Kidney (tissue), 14 donors: ENCODE data around the gene SOBP. TPM values are rescaled to one million over a fixed set of nuclear protein-coding genes. Genes with fewer than 3 reads are reported as not detected.

Experiments used
- DNase-seq, 5 donors: peaks; one replicate each; pipeline ENCODE4 v3.0.0-alpha.2; 2013 to 2020
- FAIRE-seq: peaks from 2 replicates; lab custom pipeline; 2012; peaks lifted over from hg19 to GRCh38; lab: Jason Lieb, UNC
- H3K27ac ChIP-seq, 2 donors: one replicate each; pipeline ENCODE4 v1.7.0; 2013; ENCODE audit warnings: low read depth in 2 of 2, low read length in 2 of 2, inconsistent platforms in 1 of 2
- H3K27me3 ChIP-seq: one replicate; pipeline ENCODE4 v1.7.1; 2013; ENCODE audit warnings: low read length, inconsistent platforms; ENCODE audit not compliant: control insufficient read depth, insufficient read depth
- H3K36me3 ChIP-seq, 3 donors: one replicate each; pipeline versions ENCODE4 v1.7.0 to v1.7.1; 2013; ENCODE audit warnings: low read length in 3 of 3, control low read depth in 1 of 3, inconsistent platforms in 1 of 3; ENCODE audit not compliant: insufficient read depth in 3 of 3, control insufficient read depth in 2 of 3
- H3K4me1 ChIP-seq, 3 donors: one replicate each; pipeline versions ENCODE4 v1.7.0 to v1.7.1; 2013; ENCODE audit warnings: low read length in 3 of 3, inconsistent platforms in 1 of 3, low read depth in 1 of 3; ENCODE audit not compliant: control insufficient read depth in 2 of 3, insufficient read depth in 2 of 3
- H3K4me3 ChIP-seq, 3 donors: one replicate each; pipeline versions ENCODE4 v1.7.0 to v1.8.1; 2013; ENCODE audit warnings: low read length in 3 of 3, control low read depth in 1 of 3, inconsistent platforms in 1 of 3
- H3K9ac ChIP-seq, 3 donors: one replicate each; pipeline versions ENCODE4 v1.7.0 to v1.7.1; 2013; ENCODE audit warnings: low read length in 3 of 3, control low read depth in 1 of 3, inconsistent platforms in 1 of 3
- H3K9me3 ChIP-seq, 3 donors: one replicate each; pipeline versions ENCODE4 v1.7.0 to v1.7.1; 2013; ENCODE audit warnings: low read length in 3 of 3, control low read depth in 1 of 3, inconsistent platforms in 1 of 3; ENCODE audit not compliant: control insufficient read depth in 2 of 3, insufficient read depth in 1 of 3
- CTCF ChIP-seq: IDR thresholded peaks from 3 replicates; pipeline ENCODE4 v1.5.1; 2012; ENCODE audit warnings: mild to moderate bottlenecking, moderate library complexity, borderline replicate concordance; ENCODE audit not compliant: insufficient read depth; ENCODE audit errors: extremely low read depth
- intact Hi-C: fragments of 100-400 bp; cut with DNase I; formaldehyde crosslinking; loops from one replicate; pipeline ENCODE4 v1.11.1; 2022
- polyA plus RNA-seq: library from polyadenylated mRNA; stranded (reverse); fragments of 350-450 nt; fragmentation: Illumina TruSeq; extraction: RNeasy Lipid Tissue Mini Kit (QIAGEN cat#74804); gene quantifications from one replicate; pipeline ENCODE4 v1.2.3, GENCODE V29; 2014; ENCODE audit warnings: low read depth, low replicate concordance; ENCODE audit not compliant: insufficient read depth
- total RNA-seq: library from RNA; stranded (reverse); fragmentation: NEBNext Ultra II Directional; extraction: Animal tissue kit (Norgen Biotek cat#: 25700); gene quantifications from one replicate; pipeline ENCODE4 v1.2.1, GENCODE V29; 2021
- donor health status: control.
- donor health status: control.
- donor health status: control.
- donor health status: control.
- donor health status: control.
- donor health status: DM: yes; HTN: yes; CAD: no.
- donor health status: Normal renal cell carcinoma (clear cell type).

SOBP gene
- total and polyA plus RNA-seq, 2 donors from 2014 or later = 5.4 to 9.5 TPM

DNA sequence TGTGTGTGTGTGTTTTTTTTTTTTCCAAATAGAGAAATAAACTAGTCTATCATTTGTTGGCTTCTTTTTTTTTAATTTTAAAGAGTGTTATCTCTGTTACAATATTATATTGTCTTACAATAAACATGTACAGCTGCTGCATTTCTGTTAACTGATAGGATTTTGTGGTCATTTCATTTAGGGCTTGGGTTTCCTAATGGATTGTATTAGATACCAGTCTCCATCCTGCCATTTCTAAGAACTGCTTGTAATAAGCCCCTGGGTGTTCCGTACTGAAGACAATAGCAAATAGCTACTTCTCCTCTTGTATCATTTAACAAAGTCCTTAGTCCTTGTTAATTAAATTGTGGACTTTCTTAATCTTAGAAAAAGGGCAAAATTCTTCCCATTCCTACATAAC, 45.7 kb downstream of the SOBP start:
- no peak for TF ChIP-seq CTCF

DNA sequence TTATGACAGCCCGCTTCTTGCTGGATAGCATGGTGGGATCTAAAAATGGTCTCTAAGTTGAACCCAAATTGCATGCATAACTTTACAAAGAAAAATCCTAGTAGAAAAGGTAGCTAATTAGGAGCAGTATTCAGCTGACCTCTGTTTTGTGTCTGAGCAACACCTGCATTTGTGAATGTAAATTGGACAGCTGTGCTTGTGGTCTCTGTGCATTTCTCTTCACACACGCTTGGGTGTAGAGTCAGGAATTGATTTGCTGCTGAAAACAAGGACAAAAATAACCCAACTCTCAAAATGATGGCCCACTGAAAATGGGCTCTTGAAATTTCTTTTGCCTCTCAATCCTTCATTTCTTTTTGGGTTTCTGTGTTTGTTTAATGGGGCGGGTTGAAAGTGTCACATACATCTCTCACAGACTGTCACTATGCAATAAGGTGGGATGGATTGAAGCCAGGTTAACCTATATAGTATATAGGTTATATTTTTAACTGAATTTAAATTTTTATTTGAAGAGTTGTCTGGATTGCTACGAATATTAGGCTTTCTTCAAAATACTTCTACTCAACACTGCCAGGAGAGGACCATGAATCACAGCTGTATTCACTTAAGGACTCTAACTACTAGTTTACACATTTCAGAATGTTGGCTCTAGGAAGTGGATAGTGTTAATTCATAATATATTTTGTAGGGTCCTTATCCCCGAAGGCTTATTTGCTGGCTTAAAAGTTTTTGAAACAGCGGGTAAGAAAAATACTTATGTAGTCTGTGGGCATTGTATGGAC, 46.5 kb downstream of the SOBP start:
- peaks cover 3 to 22% (median 7%) of the 10 kb centered on the region in 3 donors for H3K4me1 ChIP-seq
- intact Hi-C loops = no loop called here
- no peak for DNase-seq
- H3K9me3 ChIP-seq = no peaks in the 10 kb centered on the region
- no peak overlapping the region for H3K9ac ChIP-seq
- H3K27ac ChIP-seq = no peak overlapping the region
- no peak for TF ChIP-seq CTCF
- no peaks in the 10 kb centered on the region for H3K36me3 ChIP-seq
- H3K4me3 ChIP-seq = no peak overlapping the region
- no peaks in the 10 kb centered on the region for H3K27me3 ChIP-seq
- no peak for FAIRE-seq

More for the DNA sequence above, 45.7 kb downstream of the SOBP start:
- no peak overlapping the region for H3K4me3 ChIP-seq
- H3K36me3 ChIP-seq = no peaks in the 10 kb centered on the region
- no peak overlapping the region for H3K27ac ChIP-seq
- peaks cover 2 to 20% (median 7%) of the 10 kb centered on the region in 3 donors for H3K4me1 ChIP-seq
- no peaks in the 10 kb centered on the region for H3K27me3 ChIP-seq
- FAIRE-seq (no peak), DNase-seq (no peak)
- no peak overlapping the region for H3K9ac ChIP-seq
- intact Hi-C loops = no loop called here
- no peaks in the 10 kb centered on the region for H3K9me3 ChIP-seq

GRCh38 chr6:107537559-107537958, 47.6 kb downstream of the SOBP start:
- FAIRE-seq = no peak
- H3K9ac ChIP-seq = no peak overlapping the region

More at GRCh38 chr6:107537559-107537958, 47.6 kb downstream of the SOBP start:
- no peaks in the 10 kb centered on the region for H3K9me3 ChIP-seq
- no peak for TF ChIP-seq CTCF
- intact Hi-C loops = no loop called here
- no peaks in the 10 kb centered on the region for H3K36me3 ChIP-seq
- no peaks in the 10 kb centered on the region for H3K27me3 ChIP-seq
- peaks cover 3 to 22% (median 7%) of the 10 kb centered on the region in 3 donors for H3K4me1 ChIP-seq
- no peak overlapping the region for H3K4me3 ChIP-seq
- no peak for DNase-seq
- no peak overlapping the region for H3K27ac ChIP-seq
